Kidney glomerular epithelial cell (primary cell): Measurements from ENCODE around the gene ELK3.

Experiments used
- DNase-seq: peaks from one replicate; lab custom pipeline; 2025; lab: John Stamatoyannopoulos, UW

ELK3 gene

DNA sequence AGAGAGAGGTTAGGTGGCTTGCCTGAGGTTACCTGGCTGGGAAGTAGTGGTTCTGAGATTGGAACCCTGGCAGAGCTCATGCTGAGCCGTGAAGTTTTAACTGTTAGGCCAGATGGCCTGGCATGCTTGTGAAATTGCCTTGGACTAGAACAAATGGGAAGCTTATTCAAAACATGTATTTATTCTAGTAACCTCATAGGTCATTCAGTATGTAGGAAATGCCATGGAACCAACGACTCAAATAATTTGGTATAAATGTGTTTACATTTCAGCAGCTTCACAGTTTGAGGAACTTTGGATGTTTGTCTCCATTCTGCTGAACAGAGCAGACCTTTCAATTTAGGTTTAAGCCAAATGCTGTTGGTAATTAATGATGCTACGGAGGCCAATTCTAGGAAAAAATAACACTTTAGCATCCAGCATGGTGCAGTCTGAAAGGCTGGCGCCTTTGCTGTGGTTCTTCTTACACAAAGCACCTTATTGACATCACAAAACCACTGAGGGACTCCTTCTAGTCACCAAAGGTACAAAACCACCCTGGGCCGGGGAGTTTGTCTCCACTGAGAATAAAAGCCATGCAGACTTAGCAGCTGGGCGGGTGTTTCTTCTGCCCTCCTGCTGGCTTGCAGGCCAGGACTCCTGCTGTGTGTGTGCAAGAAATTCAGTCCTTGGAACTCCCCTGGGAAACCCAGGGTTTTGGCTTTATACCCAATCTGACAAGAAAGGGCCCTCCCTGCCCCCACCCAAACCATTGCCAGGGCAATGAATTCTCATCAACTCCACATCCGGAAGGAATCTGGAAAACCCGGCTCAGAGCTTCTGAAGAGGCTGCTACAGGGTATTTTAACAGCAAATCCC lies 64.2 kb downstream of the ELK3 start:
- no peak for DNase-seq

DNA sequence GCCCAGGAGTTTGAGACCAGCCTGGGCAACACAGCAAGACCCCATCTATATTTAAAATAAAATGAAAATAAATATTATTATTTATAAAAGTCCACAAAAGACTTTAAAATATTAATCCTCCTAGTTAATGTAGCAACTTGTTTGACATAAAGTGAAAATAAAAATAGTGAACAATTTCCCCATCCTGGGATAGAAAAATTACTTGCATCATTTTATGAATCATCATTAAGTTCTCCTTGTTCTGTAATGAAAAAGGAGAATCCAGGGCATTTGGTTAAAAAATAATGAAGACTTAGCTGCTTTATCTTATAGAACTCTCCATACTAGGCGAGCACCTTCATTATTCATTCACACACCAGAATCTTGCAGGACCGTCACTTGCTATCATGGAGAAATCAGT lies 66.1 kb downstream of the ELK3 start:
- no peak for DNase-seq

DNA sequence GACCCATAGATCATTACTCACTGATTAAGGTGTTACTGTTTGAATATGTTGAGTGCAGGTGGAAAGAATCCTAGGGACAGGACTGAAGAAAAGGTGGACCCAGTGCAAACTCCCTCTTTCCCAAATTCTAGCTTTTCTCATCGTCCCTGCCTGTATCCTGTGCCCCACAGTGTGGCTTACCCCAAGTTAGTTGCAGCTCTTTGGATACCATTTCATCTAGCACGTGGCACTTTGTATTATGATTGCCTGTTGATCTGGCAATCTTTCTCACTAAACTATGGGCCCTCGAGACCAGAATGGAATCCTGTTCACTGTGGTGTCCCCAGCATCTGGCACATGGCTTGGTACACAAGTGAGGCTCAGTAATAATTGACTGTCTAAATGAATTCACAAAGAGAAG lies 66.5 kb downstream of the ELK3 start:
- DNase-seq, result no peak

DNA sequence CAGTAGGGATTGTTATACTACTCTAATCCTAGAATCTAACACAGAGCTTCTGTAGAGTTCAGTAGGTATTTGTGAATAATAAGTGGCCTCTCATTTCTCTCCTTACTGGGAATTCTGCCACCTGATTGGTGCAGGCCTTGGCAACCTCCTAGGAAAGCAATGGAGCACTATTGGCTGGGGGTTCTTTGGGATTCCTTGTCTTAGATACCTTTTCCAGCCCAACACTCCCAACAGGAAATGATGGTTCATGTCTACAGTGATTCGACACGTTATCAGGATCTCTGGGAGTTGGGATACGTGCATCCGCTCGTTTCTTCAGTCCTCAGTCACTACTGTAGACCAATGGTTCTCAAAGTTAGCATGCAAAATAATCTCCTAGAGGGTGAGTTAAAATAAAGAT lies 67.4 kb downstream of the ELK3 start:
- DNase-seq, result no peak

- no peak for DNase-seq
Observed at GRCh38 chr12:96263449-96263902, 69.3 kb downstream of the ELK3 start.

GRCh38 chr12:96265400-96265799 lies 71.2 kb downstream of the ELK3 start:
- no peak for DNase-seq

DNA sequence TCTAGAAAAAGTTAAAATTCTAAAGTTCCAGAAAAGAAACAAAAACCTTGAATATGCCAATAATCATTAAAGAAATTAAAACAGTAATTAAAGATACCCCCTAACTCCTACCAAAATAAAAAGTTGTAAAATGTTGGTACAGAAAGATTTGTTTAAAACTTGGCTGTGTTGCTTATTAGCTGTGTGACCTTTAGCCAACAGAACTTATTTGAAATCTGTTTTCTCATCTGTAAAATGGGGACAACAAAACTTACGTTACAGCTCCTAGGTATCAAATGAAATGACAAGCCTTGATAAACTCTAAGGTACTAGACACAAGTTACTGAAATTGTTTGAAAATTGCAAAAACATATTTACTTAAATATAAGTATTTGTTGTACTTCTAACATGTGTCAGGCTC lies 71.7 kb downstream of the ELK3 start:
- no peak for DNase-seq

- no peak for DNase-seq
Observed at GRCh38 chr12:96266238-96266637, 72.1 kb downstream of the ELK3 start.

GRCh38 chr12:96271469-96272199 lies 77.5 kb downstream of the ELK3 start:
- no peak for DNase-seq

GRCh38 chr12:96274331-96274730 lies 80.2 kb downstream of the ELK3 start:
- DNase-seq, result peak; percentile 40

- no peak for DNase-seq
Observed at GRCh38 chr12:96285158-96285557, 91.0 kb downstream of the ELK3 start.

DNA sequence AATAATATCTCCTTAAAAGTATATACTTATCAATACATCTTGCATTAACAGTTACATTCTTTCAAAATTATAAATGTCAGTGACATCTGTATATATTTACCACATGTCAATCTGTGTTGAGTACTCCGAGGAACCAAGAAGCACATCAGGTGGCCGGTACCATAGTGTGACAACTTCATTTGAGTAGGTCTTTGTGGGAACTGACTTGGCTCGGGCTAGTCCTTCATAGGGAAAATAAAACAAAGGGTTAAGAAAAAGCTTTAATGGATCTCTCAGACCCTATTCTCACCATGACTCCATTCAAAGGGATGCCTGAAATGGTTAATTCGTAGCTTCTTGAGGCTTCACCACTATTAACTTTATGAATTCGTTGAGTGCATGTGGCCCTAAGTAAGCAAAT lies 94.9 kb downstream of the ELK3 start:
- DNase-seq, result no peak

GRCh38 chr12:96293093-96293492 lies 98.9 kb downstream of the ELK3 start:
- no peak for DNase-seq

- no peak for DNase-seq
Observed at GRCh38 chr12:96294831-96295230, 100.7 kb downstream of the ELK3 start.

GRCh38 chr12:96295532-96296160 lies 101.5 kb downstream of the ELK3 start:
- DNase-seq, result no peak

DNA sequence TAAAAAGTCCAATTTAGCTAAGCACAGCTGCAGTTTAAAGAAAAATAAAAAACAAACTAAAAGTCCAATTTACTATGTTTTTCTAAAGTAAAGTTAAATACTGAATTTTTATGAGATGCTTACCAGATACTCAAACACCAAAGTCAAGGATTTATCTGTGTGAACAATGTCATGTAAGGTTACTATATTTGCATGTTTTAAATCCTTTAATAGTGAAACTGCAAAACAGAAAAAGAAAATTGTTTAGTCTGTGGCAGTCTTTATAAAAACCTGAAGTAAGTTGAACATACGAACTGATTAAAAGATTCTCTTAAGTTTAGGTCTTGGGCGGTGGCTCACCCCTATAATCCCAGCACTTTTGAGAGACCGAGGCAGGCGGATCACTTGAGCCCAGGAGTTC lies 103.3 kb downstream of the ELK3 start:
- no peak for DNase-seq

DNA sequence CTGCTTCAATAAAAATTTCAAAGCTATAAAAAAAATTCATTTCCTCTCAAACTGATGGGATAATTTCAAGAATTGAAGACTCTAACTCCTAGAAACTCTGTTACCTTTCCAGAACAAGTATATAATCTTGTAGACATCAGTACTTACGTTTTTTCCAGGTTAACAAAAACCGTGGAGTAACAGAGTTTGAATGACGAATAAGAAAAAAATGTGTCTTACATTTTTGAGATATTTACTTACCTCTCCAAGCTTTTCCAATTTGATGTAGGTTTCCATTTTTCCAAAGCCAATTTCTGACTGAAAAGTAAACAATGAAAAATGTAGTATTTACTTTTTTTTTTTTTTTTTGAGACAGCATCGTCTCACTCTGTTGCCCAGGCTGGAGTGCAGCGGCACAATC lies 105.9 kb downstream of the ELK3 start:
- no peak for DNase-seq

GRCh38 chr12:96301732-96302131 lies 107.6 kb downstream of the ELK3 start:
- DNase-seq, result no peak

GRCh38 chr12:96302687-96303310 lies 108.6 kb downstream of the ELK3 start:
- DNase-seq, result no peak

GRCh38 chr12:96303653-96304052 lies 109.5 kb downstream of the ELK3 start:
- no peak for DNase-seq

DNA sequence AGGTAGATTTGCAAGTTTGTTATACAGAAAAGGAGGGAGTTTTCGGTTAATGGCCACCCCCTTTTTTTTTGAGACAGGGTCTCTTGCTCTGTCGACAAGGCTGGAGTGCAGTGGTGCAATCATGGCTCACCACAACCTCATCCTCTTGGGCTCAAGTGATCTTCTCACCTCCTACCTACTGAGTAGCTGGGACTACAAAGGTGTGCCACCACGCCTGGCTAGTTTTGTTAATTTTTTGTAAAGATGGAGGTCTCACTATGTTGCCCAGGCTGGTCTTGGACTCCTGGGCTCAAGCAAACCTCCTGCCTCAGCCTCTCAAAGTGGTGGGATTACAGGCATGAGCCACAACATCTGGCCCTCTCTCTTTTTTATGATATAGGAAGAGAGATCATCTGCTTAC lies 111.5 kb downstream of the ELK3 start:
- DNase-seq, result no peak

DNA sequence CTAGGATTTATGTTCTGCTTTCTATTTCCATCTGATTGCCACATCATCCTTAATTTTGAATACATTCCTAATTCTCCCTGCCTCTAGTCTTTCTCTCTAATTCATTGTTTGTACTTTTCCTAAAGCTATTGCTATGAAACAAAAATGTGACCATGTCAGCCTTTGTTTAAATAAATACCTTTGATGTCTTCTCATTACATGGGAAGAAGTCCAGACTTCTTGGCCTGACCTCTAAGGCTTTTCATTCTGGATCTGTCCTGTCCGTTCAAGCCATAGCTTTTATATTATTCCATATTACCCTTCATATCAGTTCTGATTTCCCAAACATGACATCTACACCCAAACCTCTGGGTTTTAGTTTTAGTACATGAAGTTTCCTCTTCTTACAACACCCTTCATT lies 114.7 kb downstream of the ELK3 start:
- DNase-seq, result no peak
